Raji (cell line): ENCODE results near the gene SLC34A1.

Source experiments
- POLR2A ChIP-seq: IDR thresholded peaks from 2 replicates; pipeline ENCODE4 v1.6.1; 2011; ENCODE audit warnings: low read depth, low read length, control low read depth; ENCODE audit not compliant: insufficient read depth

Gene SLC34A1

DNA sequence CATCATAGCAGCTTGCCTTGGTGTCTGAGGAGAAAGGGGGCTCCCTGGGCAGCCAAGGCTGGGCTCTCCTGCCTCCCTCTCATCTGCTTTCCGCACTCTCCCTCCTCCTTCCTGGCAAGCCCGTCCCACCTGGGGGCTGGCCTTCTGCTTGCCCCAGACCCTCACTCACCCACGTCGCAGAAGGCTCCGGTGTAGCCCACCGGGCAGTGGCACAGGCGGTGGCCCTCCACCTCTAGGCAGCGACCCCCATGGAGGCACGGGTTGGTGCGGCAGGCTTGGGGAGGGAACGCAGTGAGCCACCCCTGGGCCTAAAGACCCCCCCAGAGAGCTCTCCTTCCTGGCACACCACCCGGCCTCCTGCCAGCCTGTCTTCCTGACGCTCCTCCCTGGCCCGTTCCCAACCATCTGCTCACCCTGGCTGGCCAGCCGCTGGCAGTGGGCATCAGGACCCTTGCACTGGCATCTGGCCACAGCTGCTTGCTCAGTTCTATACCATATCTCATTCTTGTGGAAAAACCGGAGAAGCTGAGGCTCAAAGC lies 20.5 kb downstream of the SLC34A1 start:
- no peak for TF ChIP-seq POLR2A

DNA sequence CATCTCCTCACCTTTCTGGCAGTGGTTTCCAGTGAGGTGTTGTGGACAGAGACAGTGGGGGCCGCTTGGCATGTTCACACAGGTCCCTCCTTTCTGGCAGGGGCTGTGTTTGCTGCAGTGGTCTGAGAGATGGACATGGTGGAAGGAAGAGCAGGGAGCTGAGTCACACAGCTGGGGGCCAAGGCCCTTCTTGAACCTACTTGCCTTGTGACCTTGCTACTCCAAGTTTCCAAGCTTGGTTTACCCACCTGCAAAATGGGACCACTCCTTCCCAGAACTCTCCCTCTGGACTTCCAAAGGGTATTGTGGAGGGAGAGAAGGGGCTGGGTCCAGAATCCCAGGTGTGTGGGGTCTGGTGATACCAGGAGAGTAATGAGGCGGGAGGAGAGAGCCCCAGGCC lies 21.1 kb downstream of the SLC34A1 start:
- TF ChIP-seq POLR2A = no peak

DNA sequence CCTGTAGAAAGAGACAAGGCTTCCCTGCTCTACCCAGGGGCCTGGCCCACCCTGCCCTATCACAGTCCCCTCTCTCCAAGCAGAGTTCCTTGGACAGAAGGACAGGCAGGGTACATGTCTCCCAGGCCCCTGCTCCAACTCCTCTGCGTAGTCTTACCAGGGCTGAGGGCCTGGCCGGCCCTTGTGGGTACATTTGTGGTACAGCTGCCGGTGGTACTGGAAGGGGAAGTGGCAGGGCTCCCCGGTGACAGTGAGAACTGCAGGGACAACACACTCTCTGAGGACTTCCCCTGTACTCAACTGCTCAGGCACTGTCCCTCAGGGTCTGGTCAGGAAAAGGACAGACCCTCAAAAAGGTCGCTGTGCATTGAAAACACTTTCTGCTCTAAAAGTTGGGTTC lies 21.6 kb downstream of the SLC34A1 start:
- no peak for TF ChIP-seq POLR2A

DNA sequence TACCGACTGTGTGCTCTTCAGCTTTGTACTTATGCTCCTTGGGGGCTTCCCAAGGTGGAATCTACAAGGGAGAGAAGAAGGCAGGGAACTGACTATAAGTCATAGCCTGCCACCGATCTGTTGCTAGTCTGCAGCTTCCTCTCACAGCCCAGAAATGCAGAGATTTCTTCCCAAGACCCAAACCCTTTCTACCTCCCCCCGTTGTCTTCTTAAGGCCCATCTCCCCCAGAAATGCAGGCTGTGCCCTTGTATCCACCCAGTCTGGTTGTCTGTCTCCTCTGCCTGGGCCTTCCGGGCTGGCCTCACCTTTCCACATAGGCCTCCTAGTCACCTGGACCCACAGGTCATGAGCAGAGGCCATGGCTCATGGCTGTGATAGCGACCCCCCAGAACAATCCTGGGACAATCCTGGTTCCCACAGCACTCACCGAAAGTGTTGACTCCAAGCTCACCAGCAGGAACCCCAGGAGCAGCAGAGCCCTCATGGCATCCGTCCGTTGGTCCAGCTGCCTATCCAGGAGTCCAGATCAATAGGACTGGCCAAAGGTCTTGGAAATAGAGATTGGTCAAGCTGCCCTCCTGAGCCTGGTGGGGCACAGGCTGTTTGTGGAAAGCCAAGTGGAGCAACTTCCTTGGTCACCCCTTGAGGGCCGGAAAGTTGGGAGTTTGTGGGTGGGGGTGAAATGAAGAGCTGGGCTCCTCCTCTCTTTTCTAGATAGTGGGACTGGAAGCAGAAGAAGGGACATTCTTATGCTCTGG lies 25.0 kb downstream of the SLC34A1 start, which contains the start of gene F12:
TSS of gene F12 (minus strand) at position 522 of the 759 bp plus-strand sequence. CDS start at position 485, 37 bp downstream.
- TF ChIP-seq POLR2A = no peak

DNA sequence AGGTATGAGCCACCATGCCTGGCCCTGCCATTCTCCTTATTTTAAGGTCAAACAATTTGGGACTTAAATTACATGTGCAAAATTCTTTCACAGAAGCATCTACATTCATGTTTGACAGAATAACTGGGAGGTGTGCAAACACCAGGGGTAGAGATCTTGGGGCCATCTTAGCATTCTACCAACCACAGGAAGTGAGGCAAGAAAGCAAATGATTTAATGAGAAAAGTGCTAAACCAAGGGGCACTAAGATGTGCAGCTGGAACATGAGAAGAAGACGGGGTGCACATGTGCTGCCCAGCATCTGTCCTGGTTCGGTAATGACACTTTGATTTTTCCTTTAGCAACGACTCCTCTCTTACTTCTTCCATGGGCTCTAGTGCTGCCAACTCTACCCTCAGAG lies 26.3 kb downstream of the SLC34A1 start:
- TF ChIP-seq POLR2A = no peak

DNA sequence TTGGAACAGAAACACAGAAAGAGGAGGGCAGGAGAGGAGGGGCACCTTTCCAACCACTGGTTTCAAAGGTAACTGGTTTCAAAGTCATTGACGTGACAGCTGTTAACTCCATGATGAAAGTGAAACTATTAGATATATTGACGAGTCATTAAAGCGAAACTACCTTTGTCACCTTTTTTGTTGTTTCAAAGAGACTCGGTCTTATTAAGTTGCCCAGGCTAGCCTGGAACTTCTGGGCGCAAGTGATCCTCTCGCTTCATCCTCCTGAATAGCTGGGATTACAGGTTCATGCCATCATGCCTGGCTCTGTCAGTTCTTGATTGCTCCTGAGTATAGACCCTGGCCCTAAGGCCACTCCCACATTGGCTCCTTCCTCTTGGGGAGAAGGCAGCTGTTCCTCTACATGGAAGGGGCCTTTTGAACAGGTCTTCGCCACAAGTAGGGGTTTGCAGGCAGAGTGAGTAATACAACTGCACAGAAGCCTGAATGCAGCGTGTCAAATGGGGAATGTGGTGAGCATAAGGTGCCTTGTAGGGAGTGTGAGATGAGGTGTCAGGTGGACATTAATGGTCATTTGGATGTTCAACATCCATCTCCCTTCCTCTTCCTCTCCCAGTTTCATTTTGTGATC lies 28.5 kb downstream of the SLC34A1 start:
- TF ChIP-seq POLR2A = no peak

DNA sequence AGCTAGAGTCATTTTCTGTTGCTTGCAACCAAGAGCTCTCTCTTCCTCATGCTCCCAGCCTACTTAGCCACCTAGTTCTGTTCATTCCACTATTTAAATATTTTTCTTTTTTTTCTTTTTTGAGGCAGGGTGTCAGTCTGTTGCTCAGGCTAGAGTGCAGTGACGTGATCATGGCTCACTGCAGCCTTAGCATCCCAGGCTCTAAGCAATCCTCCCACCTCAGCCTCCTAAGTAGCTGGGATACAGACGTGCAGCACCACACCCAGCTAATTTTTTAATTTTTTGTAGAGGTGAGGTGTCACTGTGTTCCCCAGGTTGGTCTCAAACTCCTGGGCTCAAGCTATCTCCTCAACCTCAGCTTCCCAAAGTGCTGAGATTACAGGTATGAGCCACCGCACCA lies 30.2 kb downstream of the SLC34A1 start:
- no peak for TF ChIP-seq POLR2A

DNA sequence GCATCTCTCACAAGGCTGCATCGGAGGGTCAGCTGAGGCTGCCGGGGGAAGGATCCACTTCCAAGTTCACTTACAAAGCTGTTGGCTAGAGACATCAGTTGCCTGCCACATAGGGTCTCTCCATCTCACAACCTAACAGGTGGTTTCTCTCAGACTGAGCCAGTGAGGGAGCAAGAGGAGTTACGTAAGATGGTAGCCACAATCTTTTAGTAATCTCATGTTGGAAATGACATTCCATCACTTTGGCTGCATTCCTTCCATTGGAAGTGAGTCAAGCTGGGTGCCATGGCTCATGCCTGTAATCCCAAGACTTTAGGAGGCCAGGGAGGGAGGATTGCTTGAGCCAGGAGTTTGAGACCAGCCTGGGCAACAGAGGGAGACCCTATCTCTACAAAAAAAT lies 34.8 kb downstream of the SLC34A1 start:
- no peak for TF ChIP-seq POLR2A

DNA sequence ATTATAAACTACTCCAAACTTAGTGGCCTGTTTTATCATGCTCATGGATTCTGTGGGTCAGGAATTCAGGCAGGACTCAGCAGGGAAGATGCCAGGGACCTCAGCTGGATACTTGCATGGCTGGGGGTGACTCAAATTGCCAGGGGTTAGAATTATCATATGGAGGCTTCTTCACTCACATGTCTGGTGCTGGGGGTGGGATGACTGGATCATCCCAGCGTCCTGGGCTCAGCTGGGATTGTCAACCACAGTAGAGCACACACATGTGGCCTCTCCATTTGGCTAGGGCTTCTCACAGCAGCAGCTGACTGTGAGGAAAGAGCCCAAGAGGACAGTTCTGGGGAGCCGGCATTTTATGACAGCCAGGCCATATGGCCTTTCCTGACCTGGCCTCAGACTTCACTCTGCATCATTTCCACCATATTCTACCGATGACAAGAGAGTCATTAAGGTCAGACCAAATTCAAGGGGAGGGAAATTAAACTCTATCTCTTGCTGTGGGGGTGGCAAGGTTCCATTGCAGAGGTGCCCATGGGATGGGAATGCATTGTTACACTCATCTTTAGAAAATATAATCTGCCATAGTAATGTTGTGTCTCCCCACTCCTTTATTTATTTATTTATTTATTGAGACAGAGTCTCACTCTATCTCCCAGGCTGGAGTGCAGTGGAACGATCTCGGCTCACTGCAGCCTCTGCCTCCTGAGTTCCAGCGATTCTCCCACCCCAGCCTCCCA lies 37.0 kb downstream of the SLC34A1 start:
- no peak for TF ChIP-seq POLR2A

DNA sequence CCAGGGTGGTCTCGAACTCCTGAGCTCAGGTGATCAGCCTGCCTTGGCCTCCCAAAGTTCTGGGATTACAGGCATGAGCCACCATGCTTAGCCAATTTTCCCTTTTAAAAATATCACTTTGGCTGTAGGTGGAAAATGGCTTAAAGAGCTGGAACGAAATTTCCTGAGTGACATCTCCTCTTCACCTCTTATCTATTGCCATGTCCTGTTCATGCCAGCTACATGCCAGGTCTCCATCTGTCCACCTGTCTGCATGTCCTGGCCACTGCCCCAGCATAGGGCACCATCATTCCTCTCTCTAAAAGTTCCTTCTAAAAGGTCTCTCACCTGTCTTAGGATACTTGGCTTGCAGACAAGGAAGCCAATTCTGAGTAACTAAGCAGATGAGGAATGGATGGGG lies 39.4 kb downstream of the SLC34A1 start:
- TF ChIP-seq POLR2A = no peak

DNA sequence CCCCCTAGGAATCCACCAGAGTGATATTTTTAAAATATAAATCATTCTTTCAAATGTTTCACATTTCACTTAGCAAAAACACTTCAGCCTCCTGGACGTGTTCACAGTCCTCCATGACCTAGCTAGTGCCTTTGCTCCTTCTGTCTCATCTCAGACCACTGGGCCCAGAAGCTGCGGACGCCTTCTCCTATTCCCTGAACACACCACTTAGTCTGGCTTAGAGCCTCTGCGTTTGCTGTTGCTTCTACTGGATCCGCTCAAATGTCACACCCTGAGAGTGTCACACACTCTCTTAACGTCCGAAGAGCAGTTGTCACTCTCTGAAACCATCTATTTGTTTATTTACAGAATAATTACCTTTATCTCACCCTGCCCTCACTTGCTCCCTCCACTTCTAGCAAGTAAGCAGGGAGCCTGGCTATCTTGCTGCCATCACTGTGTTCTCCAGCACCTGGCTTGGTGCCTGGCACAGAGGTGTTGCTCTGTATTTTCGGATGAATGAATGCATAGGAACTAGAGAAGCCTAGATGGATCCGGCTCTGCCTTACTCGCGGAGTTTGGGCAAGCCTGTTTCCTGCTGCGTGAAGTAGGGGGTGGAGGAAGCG lies 41.1 kb downstream of the SLC34A1 start:
- TF ChIP-seq POLR2A = no peak

DNA sequence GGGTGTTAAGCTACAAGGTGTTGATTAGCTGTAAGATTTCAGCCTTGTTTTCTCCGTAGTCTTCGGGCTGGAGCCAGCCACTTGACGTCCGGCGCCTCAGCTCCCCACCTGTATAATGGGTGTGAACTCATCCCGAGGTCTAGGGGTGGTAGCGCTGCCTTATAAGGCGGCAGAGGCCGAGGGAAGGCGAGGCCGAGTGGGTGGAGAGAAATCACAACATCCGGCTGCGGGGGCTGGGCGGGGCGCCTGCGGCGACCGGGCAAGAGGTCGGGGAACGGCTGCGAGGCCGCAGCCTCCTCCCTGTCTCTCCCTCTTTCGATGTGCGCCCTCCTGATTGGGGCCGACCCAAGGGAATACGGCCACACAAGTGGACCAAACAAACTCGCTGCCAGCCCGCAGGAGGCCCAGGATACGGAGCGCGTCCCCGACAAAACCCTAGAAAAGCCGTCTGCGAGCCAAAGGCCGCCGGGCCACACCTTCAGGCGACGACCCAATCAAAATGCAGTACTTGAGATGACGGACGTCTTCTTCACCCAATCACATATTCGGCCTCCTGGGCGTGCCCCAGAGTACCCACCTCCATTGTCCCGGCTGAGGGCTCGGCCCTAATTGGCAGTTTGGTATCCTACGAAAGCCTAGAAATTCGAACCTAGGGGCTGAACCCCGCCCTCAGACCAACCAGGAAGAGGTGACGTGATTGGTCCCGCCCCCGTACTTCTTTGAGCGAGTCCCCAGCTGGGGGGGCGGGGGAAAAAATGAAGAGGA lies 41.7 kb downstream of the SLC34A1 start:
- TF ChIP-seq POLR2A = peak; percentile 94

DNA sequence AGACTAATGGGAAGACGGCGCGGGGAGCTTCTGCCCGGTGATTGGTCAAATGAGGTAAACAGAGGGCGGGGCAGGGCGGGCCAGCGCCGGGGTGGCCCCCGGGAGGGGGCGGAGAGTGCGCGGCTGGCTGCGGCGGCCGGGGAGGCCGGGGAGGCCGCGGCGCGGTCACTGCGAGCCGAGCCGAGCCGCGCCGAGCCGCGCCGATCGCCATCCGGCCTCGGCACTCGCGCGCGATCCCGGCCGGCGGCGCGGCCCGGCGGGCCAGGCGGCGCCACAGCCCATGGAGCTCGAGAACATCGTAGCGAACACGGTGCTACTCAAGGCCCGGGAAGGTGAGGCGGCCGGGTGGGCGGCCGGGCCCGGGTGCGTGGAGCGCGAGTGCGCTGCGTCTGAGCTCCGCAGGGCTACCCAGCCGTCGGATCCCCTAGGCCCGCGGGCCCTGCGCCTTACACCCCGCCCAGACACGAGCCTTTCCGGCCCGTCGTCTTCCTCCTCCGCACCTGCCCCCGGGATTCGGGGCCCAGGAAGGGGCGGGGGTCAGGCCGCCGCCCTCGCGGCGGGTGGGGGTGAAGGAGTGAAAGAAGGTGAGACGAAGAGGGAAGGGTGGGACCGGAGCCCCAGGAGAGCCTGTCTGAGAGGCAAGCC lies 42.5 kb downstream of the SLC34A1 start, which contains the start of gene GRK6:
TSS of gene GRK6 (plus strand) at position 111 of the 645 bp plus-strand sequence. CDS start at position 281, 170 bp downstream.
- TF ChIP-seq POLR2A = peak; percentile 64
